Measurements from ENCODE around the gene CPS1. TPM values are rescaled to one million over a fixed set of nuclear protein-coding genes. Genes with fewer than 3 reads are reported as not detected.

CPS1 gene
- total RNA-seq, 2 donors from 2014 or later: 3.3 to 4.1 TPM

GRCh38 chr2:210536973-210537650 is 19.3 kb upstream of the CPS1 start:
- Mint-ChIP-seq H3K4me1 (ENCODE audit: low read depth) (no peaks in the 10 kb centered on the region), H3K9me3 (no peaks in the 10 kb centered on the region), H3K36me3 (ENCODE audit: insufficient read depth in 2 of 2) (no peaks in the 10 kb centered on the region), H3K4me3 (no peak overlapping the region), H3K27me3 (ENCODE audit: low read depth) (peaks cover 5% of the 10 kb centered on the region), H3K27ac (no peak overlapping the region)
- DNase-seq (no peak), ATAC-seq (replicated peaks in 1 of 2) (no peak)

- ATAC-seq (replicated peaks in 1 of 2) (no peak), DNase-seq (no peak)
- no peak overlapping the region for H3K27ac Mint-ChIP-seq
- no peaks in the 10 kb centered on the region for H3K36me3 Mint-ChIP-seq (ENCODE audit: insufficient read depth in 2 of 2)
- H3K4me3 Mint-ChIP-seq: no peak overlapping the region
- no peaks in the 10 kb centered on the region for H3K4me1 Mint-ChIP-seq (ENCODE audit: low read depth)
- peaks cover 5% of the 10 kb centered on the region for H3K27me3 Mint-ChIP-seq (ENCODE audit: low read depth)
- H3K9me3 Mint-ChIP-seq: no peaks in the 10 kb centered on the region
Observed at GRCh38 chr2:210539035-210539434, 17.4 kb upstream of the CPS1 start.

GRCh38 chr2:210539578-210540416 is 16.6 kb upstream of the CPS1 start:
- no peaks in the 10 kb centered on the region for H3K4me1 Mint-ChIP-seq (ENCODE audit: low read depth)
- H3K27ac Mint-ChIP-seq: no peak overlapping the region
- no peak overlapping the region for H3K4me3 Mint-ChIP-seq
- no peaks in the 10 kb centered on the region for H3K36me3 Mint-ChIP-seq (ENCODE audit: insufficient read depth in 2 of 2)
- no peaks in the 10 kb centered on the region for H3K9me3 Mint-ChIP-seq
- ATAC-seq (replicated peaks in 1 of 2) (no peak), DNase-seq (no peak)
- peaks cover 5% of the 10 kb centered on the region for H3K27me3 Mint-ChIP-seq (ENCODE audit: low read depth)

GRCh38 chr2:210540471-210540870 is 15.9 kb upstream of the CPS1 start:
- no peaks in the 10 kb centered on the region for H3K4me1 Mint-ChIP-seq (ENCODE audit: low read depth)
- DNase-seq: no peak
- ATAC-seq (replicated peaks in 1 of 2): no peak
- H3K36me3 Mint-ChIP-seq (ENCODE audit: insufficient read depth in 2 of 2): no peaks in the 10 kb centered on the region
- peaks cover 1% of the 10 kb centered on the region for H3K27me3 Mint-ChIP-seq (ENCODE audit: low read depth)
- H3K27ac Mint-ChIP-seq: no peak overlapping the region
- no peak overlapping the region for H3K4me3 Mint-ChIP-seq
- no peaks in the 10 kb centered on the region for H3K9me3 Mint-ChIP-seq

- no peak overlapping the region for H3K4me3 Mint-ChIP-seq
- no peaks in the 10 kb centered on the region for H3K4me1 Mint-ChIP-seq (ENCODE audit: low read depth)
- ATAC-seq (replicated peaks in 1 of 2): no peak
- H3K27ac Mint-ChIP-seq: no peak overlapping the region
- no peaks in the 10 kb centered on the region for H3K9me3 Mint-ChIP-seq
- H3K36me3 Mint-ChIP-seq (ENCODE audit: insufficient read depth in 2 of 2): no peaks in the 10 kb centered on the region
- DNase-seq: no peak
- no peaks in the 10 kb centered on the region for H3K27me3 Mint-ChIP-seq (ENCODE audit: low read depth)
Observed at GRCh38 chr2:210540900-210541289, 15.5 kb upstream of the CPS1 start.

- no peaks in the 10 kb centered on the region for H3K9me3 Mint-ChIP-seq
- no peaks in the 10 kb centered on the region for H3K4me1 Mint-ChIP-seq (ENCODE audit: low read depth)
- H3K27ac Mint-ChIP-seq: no peak overlapping the region
- H3K4me3 Mint-ChIP-seq: no peak overlapping the region
- ATAC-seq (replicated peaks in 1 of 2): no peak
- H3K27me3 Mint-ChIP-seq (ENCODE audit: low read depth): no peaks in the 10 kb centered on the region
- no peaks in the 10 kb centered on the region for H3K36me3 Mint-ChIP-seq (ENCODE audit: insufficient read depth in 2 of 2)
- no peak for DNase-seq
Observed at GRCh38 chr2:210541290-210541902, 15.0 kb upstream of the CPS1 start.

- Mint-ChIP-seq H3K27me3 (ENCODE audit: low read depth) (no peaks in the 10 kb centered on the region), H3K4me1 (ENCODE audit: low read depth) (no peaks in the 10 kb centered on the region), H3K36me3 (ENCODE audit: insufficient read depth in 2 of 2) (no peaks in the 10 kb centered on the region), H3K27ac (no peak overlapping the region), H3K9me3 (no peaks in the 10 kb centered on the region), H3K4me3 (no peak overlapping the region)
- ATAC-seq (replicated peaks in 1 of 2) (no peak), DNase-seq (no peak)
Observed at GRCh38 chr2:210544007-210544590, 12.3 kb upstream of the CPS1 start.

GRCh38 chr2:210544831-210545230 is 11.6 kb upstream of the CPS1 start:
- ATAC-seq (replicated peaks in 1 of 2): no peak

GRCh38 chr2:210546424-210547208 is 9.8 kb upstream of the CPS1 start:
- no peak for DNase-seq
- no peaks in the 10 kb centered on the region for H3K36me3 Mint-ChIP-seq (ENCODE audit: insufficient read depth in 2 of 2)
- no peaks in the 10 kb centered on the region for H3K9me3 Mint-ChIP-seq
- H3K4me3 Mint-ChIP-seq: no peak overlapping the region
- H3K27me3 Mint-ChIP-seq (ENCODE audit: low read depth): no peaks in the 10 kb centered on the region
- H3K4me1 Mint-ChIP-seq (ENCODE audit: low read depth): no peaks in the 10 kb centered on the region
- H3K27ac Mint-ChIP-seq: no peak overlapping the region
- no peak for ATAC-seq (replicated peaks in 1 of 2)

More at GRCh38 chr2:210544831-210545230, 11.6 kb upstream of the CPS1 start:
- Mint-ChIP-seq H3K4me3 (no peak overlapping the region), H3K9me3 (no peaks in the 10 kb centered on the region), H3K27me3 (ENCODE audit: low read depth) (no peaks in the 10 kb centered on the region), H3K36me3 (ENCODE audit: insufficient read depth in 2 of 2) (no peaks in the 10 kb centered on the region), H3K4me1 (ENCODE audit: low read depth) (no peaks in the 10 kb centered on the region), H3K27ac (no peak overlapping the region)
- DNase-seq: no peak

- Mint-ChIP-seq H3K36me3 (ENCODE audit: insufficient read depth in 2 of 2) (no peaks in the 10 kb centered on the region), H3K9me3 (no peaks in the 10 kb centered on the region), H3K27ac (no peak overlapping the region), H3K27me3 (ENCODE audit: low read depth) (no peaks in the 10 kb centered on the region), H3K4me3 (no peak overlapping the region), H3K4me1 (ENCODE audit: low read depth) (no peaks in the 10 kb centered on the region)
- no peak for ATAC-seq (replicated peaks in 1 of 2)
- no peak for DNase-seq
Observed at GRCh38 chr2:210548031-210548430, 8.4 kb upstream of the CPS1 start.

GRCh38 chr2:210548878-210549384 is 7.5 kb upstream of the CPS1 start:
- H3K27ac Mint-ChIP-seq: no peak overlapping the region
- no peaks in the 10 kb centered on the region for H3K36me3 Mint-ChIP-seq (ENCODE audit: insufficient read depth in 2 of 2)
- no peaks in the 10 kb centered on the region for H3K27me3 Mint-ChIP-seq (ENCODE audit: low read depth)
- H3K4me1 Mint-ChIP-seq (ENCODE audit: low read depth): no peaks in the 10 kb centered on the region
- DNase-seq (no peak), ATAC-seq (replicated peaks in 1 of 2) (no peak)
- H3K9me3 Mint-ChIP-seq: no peaks in the 10 kb centered on the region
- no peak overlapping the region for H3K4me3 Mint-ChIP-seq

GRCh38 chr2:210551001-210551400 is 5.4 kb upstream of the CPS1 start:
- no peak for ATAC-seq (replicated peaks in 1 of 2)
- H3K9me3 Mint-ChIP-seq: no peaks in the 10 kb centered on the region
- no peaks in the 10 kb centered on the region for H3K36me3 Mint-ChIP-seq (ENCODE audit: insufficient read depth in 2 of 2)
- H3K4me3 Mint-ChIP-seq: no peak overlapping the region
- H3K4me1 Mint-ChIP-seq (ENCODE audit: low read depth): no peaks in the 10 kb centered on the region
- no peak for DNase-seq
- H3K27ac Mint-ChIP-seq: no peak overlapping the region
- no peaks in the 10 kb centered on the region for H3K27me3 Mint-ChIP-seq (ENCODE audit: low read depth)
